Psoas muscle (tissue), 8 donors: ENCODE measurements around the gene SRD5A1. TPM values are rescaled to one million over a fixed set of nuclear protein-coding genes. Genes with fewer than 3 reads are reported as not detected.

Source experiments
- ATAC-seq, 4 donors: fragments of 200-7000 bp; cut with Tn5 transposase; one replicate each; pipeline ENCODE4 v1.9.1; 2020; ENCODE audit warnings: moderate library complexity in 3 of 4, mild to moderate bottlenecking in 2 of 4
- DNase-seq, 2 donors: peaks; one replicate each; pipeline ENCODE4 v3.0.0-alpha.2; 2020
- H3K27ac ChIP-seq: fragments of 200-600 bp; one replicate; pipeline ENCODE4 v1.8.0; 2022
- H3K27me3 ChIP-seq, 3 donors: fragments of 200-600 bp in 1 of 3; one replicate each; pipeline versions ENCODE4 v1.6.1 to v1.8.0; 2013 to 2022; ENCODE audit warnings: low read length in 2 of 3, mild to moderate bottlenecking in 2 of 3, moderate library complexity in 1 of 3; ENCODE audit not compliant: insufficient read depth in 3 of 3
- H3K36me3 ChIP-seq, 2 donors: fragments of 200-600 bp in 1 of 2; one replicate each; pipeline versions ENCODE4 v1.6.1 to v1.8.0; 2013 to 2022; ENCODE audit warnings: low read depth in 1 of 2, mild to moderate bottlenecking in 1 of 2, moderate library complexity in 1 of 2; ENCODE audit not compliant: insufficient read depth in 1 of 2
- H3K4me1 ChIP-seq: fragments of 200-600 bp; one replicate; pipeline ENCODE4 v1.8.0; 2022
- H3K4me3 ChIP-seq: fragments of 200-600 bp; one replicate; pipeline ENCODE4 v1.8.0; 2022; ENCODE audit warnings: mild to moderate bottlenecking
- H3K9me3 ChIP-seq: fragments of 200-600 bp; one replicate; pipeline ENCODE4 v1.8.0; 2022
- WGBS, 3 donors: extraction: QIAGEN DNeasy Blood & Tissue Kit; methylation state at CpG; one replicate each; pipeline versions ENCODE4 v1.1.6 to v1.1.7; 2013; 5-methylcytosine and 5-hydroxymethylcytosine counted together
- intact Hi-C, 2 donors: fragments of 100-400 bp; cut with DNase I; formaldehyde crosslinking; loops; one replicate each; pipeline versions ENCODE4 v1.11.0 to v1.14.2; 2022
- polyA plus RNA-seq, 3 donors: library from polyadenylated mRNA; stranded (reverse); fragments of 200-250 nt; gene quantifications; one replicate each; pipeline ENCODE4 v1.2.3, GENCODE V29; 2013
- total RNA-seq, 4 donors: library from RNA; stranded (reverse); fragmentation: NEBNext Ultra II Directional in 2 of 4; extraction: Animal tissue kit (Norgen Biotek cat#: 25700) in 2 of 4; gene quantifications; one replicate each; pipeline versions ENCODE4 v1.2.1 to v1.2.4, GENCODE V29; 2021 to 2023
- TF ChIP-seq, protein P1 (sequence below): fragments of 200-600 bp; IDR thresholded peaks from one replicate; pipeline ENCODE4 v1.8.0; 2022; ENCODE audit warnings: antibody characterized with exemption
- donor health status: healthy with polysubstance abuse.
- donor health status: DM: no; HTN: no; CAD: no; lungs with moderate emphysema.
- donor health status: Bipolar disorder and iron deficiency.
- donor health status: healthy.
- donor health status: DM: yes; HTN: yes; CAD: no.
- donor health status: DM: no; HTN: no; CAD: no.
- donor health status: DM: no; HTN: no; CAD: no.
- donor health status: DM: yes; HTN: yes; CAD: no.

The SRD5A1 gene
- total and polyA plus RNA-seq, 7 donors: 1.1 to 2.4 (median 1.7) TPM

DNA sequence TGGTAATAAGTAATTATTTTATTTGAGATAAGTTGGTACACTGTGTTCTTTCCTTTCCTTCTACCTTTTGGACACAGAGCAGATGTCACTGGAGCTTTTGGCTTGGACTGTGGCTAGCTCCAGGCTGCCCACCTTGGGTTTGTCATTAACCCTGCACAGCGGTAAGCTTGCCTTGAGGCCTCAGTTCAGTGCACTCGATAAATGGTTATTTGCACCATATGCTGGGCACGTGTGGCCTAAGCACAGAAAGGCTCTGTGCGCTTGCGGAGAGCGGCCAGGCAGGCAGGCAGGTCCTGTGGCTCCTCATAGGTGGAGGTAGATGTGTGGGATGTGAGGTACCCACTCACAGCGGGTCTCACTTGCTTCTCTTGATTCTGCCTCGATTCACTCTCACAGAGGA, 50.0 kb downstream of the SRD5A1 start:
- TF ChIP-seq, protein P1, sequence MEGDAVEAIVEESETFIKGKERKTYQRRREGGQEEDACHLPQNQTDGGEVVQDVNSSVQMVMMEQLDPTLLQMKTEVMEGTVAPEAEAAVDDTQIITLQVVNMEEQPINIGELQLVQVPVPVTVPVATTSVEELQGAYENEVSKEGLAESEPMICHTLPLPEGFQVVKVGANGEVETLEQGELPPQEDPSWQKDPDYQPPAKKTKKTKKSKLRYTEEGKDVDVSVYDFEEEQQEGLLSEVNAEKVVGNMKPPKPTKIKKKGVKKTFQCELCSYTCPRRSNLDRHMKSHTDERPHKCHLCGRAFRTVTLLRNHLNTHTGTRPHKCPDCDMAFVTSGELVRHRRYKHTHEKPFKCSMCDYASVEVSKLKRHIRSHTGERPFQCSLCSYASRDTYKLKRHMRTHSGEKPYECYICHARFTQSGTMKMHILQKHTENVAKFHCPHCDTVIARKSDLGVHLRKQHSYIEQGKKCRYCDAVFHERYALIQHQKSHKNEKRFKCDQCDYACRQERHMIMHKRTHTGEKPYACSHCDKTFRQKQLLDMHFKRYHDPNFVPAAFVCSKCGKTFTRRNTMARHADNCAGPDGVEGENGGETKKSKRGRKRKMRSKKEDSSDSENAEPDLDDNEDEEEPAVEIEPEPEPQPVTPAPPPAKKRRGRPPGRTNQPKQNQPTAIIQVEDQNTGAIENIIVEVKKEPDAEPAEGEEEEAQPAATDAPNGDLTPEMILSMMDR: no peak
- ATAC-seq (no peak), DNase-seq (no peak)
- intact Hi-C loops: no loop called here
- H3K9me3 ChIP-seq: no peaks in the 10 kb centered on the region
- no peak overlapping the region for H3K4me3 ChIP-seq
- 77 to 89% (median 87%) methylated on average over 8 of the region's 8 CpGs for WGBS, 3 donors
- H3K27me3 ChIP-seq: peaks cover 0 to 1% (median 0%) of the 10 kb centered on the region in 3 donors
- H3K4me1 ChIP-seq: no peaks in the 10 kb centered on the region
- no peak overlapping the region for H3K27ac ChIP-seq
- no peaks in the 10 kb centered on the region for H3K36me3 ChIP-seq

DNA sequence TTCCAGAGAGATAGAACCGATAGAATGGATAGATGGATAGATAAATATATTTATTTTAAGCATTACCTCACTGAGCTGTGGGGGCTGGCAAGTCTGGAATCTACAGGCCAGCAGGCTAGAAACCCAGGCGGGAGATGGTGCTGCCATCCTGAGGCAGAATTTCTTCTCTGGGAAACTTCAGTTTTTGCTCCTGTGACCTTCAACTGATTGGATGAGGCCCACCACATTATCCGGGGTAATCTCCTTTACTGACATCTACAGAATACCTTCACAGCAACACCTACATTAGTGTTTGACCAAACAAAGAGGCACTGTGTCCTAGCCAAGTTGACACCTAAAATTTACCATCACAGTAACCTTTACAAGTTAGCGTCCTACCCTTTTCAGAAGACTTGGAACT, 50.8 kb downstream of the SRD5A1 start:
- intact Hi-C loops: no loop called here
- DNase-seq: no peak
- TF ChIP-seq, protein P1: no peak
- H3K36me3 ChIP-seq: no peaks in the 10 kb centered on the region
- peaks cover 0 to 1% (median 0%) of the 10 kb centered on the region in 3 donors for H3K27me3 ChIP-seq
- WGBS, 3 donors: 78 to 82% (median 80%) methylated on average over 4 of the region's 4 CpGs
- ATAC-seq: no peak
- H3K9me3 ChIP-seq: no peaks in the 10 kb centered on the region
- no peaks in the 10 kb centered on the region for H3K4me1 ChIP-seq
- no peak overlapping the region for H3K4me3 ChIP-seq
- no peak overlapping the region for H3K27ac ChIP-seq

DNA sequence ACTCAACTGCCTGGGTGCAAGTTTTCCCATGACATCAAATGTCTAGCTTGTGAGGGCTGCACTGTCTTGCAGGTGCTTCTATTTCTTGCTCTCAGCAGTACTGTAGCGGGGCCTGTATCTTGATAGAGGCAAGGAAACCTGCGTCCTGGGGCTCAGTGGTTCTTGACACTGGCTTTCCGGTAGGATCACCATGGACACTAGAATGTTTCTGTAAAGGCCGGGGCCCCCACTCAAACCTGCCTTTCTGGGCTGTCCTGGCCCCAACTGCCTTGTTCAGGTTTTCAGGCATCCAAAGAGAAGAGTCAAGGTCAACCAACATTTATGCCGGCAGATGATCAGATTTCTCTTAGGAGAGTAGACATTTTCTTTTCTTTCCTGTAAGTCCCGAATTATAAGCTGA, 53.3 kb downstream of the SRD5A1 start:
- DNase-seq (no peak), ATAC-seq (no peak)
- no peaks in the 10 kb centered on the region for H3K4me1 ChIP-seq
- no peaks in the 10 kb centered on the region for H3K9me3 ChIP-seq
- no peak overlapping the region for H3K27ac ChIP-seq
- TF ChIP-seq, protein P1: no peak
- no peaks in the 10 kb centered on the region for H3K36me3 ChIP-seq
- H3K27me3 ChIP-seq: no peaks in the 10 kb centered on the region
- peak overlapping the region; percentile 56 for H3K4me3 ChIP-seq
- WGBS, 3 donors: 49 to 51% (median 50%) methylated on average over 6 of the region's 6 CpGs
- intact Hi-C loops: no loop called here

DNA sequence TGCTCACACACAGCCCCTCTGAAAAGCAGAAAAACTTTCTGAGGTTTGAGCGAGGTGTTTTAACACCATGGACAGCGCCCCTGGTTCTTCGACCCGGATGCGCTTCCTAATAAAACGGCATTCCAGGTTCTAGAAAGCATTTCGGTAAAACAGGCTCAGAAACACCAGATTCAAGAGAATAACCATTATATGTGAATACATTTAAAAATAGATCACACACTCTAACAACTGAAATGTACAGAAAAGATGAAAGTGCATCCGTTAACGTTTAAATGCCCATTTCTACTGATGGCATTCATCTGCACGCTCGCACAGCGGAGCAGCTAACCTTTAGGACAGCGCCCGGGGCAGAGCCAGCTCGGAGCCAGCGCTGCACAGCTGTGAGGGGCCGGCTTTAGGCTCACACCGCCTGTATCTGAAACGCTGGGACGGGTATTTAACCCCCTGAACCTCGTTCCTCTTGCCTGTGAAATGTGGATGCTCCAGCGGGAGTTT, 53.7 kb downstream of the SRD5A1 start:
- WGBS, 3 donors: 0 to 2% (median 2%) methylated on average over 22 of the region's 22 CpGs
- no peaks in the 10 kb centered on the region for H3K27me3 ChIP-seq
- H3K27ac ChIP-seq: no peak overlapping the region
- ATAC-seq (peak in 2 of 4 donors; percentile 58 to 66), DNase-seq (no peak)
- no peaks in the 10 kb centered on the region for H3K4me1 ChIP-seq
- TF ChIP-seq, protein P1: no peak
- intact Hi-C loops: no loop called here
- H3K4me3 ChIP-seq: peak overlapping the region; percentile 56
- no peaks in the 10 kb centered on the region for H3K36me3 ChIP-seq
- H3K9me3 ChIP-seq: no peaks in the 10 kb centered on the region

DNA sequence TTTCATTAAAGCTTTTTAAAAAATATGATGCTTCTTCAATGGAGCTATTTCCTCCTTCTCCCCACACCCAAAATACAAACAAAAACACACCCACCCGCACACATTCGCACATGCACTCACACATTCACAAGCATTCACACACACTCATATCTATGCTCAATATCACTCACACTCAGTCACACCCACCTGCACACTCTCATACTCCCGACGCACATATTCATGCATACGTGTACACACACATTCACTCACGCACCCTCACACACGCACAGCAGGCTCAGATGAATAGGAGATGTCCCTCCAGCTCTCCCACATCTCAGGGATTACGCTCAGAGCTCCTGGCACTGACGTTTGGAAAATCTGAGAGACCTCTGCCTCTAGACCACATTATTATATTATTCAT, 54.3 kb downstream of the SRD5A1 start:
- no peaks in the 10 kb centered on the region for H3K27me3 ChIP-seq
- no peak overlapping the region for H3K27ac ChIP-seq
- intact Hi-C loops: no loop called here
- peak overlapping the region; percentile 56 for H3K4me3 ChIP-seq
- H3K36me3 ChIP-seq: no peaks in the 10 kb centered on the region
- H3K9me3 ChIP-seq: no peaks in the 10 kb centered on the region
- H3K4me1 ChIP-seq: no peaks in the 10 kb centered on the region
- DNase-seq (no peak), ATAC-seq (no peak)
- 71 to 74% (median 73%) methylated on average over 9 of the region's 9 CpGs for WGBS, 3 donors
- TF ChIP-seq, protein P1: no peak
